DMS 273 treated with DMSO at 0.1 percent for 48 hours (cell line): ENCODE results near the gene FIP1L1.

Experiments used
- DNase-seq: peaks from one replicate; lab custom pipeline; 2025; lab: John Stamatoyannopoulos, UW

The FIP1L1 gene

DNA sequence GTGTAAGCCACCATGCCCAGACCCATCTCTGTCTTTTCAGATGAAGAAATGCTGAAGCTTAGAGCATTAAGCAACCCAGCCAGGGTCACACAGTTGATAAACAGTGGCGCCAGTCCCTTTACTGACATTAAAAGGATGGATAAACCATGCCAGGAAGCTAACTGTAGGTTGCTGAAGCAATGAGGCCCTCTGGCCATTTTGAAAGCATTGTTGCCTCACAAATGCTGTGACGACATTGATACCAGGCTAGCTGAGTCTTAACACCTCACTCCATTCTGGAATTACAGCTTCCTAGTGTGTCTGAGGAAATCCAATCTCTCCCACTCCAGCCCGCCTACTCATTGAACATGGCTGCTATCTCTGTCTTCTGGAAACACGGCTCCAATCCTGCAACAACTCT lies 124.1 kb downstream of the FIP1L1 start:
- no peak for DNase-seq

GRCh38 chr4:53502094-53502493 lies 124.7 kb downstream of the FIP1L1 start:
- no peak for DNase-seq

- no peak for DNase-seq
Observed at GRCh38 chr4:53505947-53506346, 128.5 kb downstream of the FIP1L1 start.

GRCh38 chr4:53507058-53507457 lies 129.6 kb downstream of the FIP1L1 start:
- DNase-seq: no peak

DNA sequence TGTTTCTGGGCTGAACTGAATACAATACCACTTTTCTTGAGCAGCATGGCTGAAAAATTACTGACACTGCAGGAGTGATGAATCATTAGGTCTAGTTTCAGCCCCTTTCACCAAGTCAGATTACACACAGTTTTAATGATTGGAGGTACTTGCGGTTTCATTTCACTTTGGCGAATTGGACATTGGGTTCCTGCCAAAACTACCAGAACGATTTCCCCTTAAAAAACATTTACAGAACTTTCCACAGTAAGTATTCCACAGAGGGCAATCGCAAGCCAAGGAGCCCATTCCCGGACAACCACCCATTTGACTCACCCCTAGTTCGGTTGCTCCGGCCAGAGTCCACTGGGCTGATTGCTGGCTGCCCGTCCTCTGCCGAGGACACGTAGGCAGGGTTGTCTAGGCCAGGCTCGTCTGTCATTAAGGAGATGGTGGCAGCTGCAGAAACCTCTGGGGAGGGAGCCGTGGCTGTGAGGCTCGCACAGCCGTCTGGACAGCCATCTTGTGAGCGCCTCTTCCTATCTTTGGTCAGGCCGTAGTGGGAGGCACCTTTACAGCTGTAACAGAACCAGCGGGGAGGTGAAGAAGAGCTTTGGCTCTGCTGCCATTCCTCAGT lies 130.3 kb downstream of the FIP1L1 start:
- DNase-seq: no peak

- no peak for DNase-seq
Observed at GRCh38 chr4:53508446-53508845, 131.0 kb downstream of the FIP1L1 start.

GRCh38 chr4:53510321-53510720 lies 132.9 kb downstream of the FIP1L1 start:
- no peak for DNase-seq
